ENCODE measurements around the gene MCTP1.

Gene MCTP1

GRCh38 chr5:95100551-95100950 lies 184.3 kb downstream of the MCTP1 start (continued):
- TF ChIP-seq PATZ1 (CRISPR knock-in tag; IDR thresholded peaks at IDR 0.05; ENCODE audit: borderline replicate concordance) = no peak
- TF ChIP-seq ZNF8 (CRISPR knock-in tag; IDR thresholded peaks at IDR 0.05) = no peak
- no peak for TF ChIP-seq TSHZ2 (CRISPR knock-in tag; IDR thresholded peaks at IDR 0.05)
- no peak for TF ChIP-seq TOX (CRISPR knock-in tag; IDR thresholded peaks at IDR 0.05; ENCODE audit: borderline replicate concordance)
- no peak for TF ChIP-seq GLIS3 (CRISPR knock-in tag; IDR thresholded peaks at IDR 0.05)

GRCh38 chr5:95098012-95098411 lies 186.9 kb downstream of the MCTP1 start:
- TF ChIP-seq SNAI2 (CRISPR knock-in tag; IDR thresholded peaks at IDR 0.05) = no peak
- TF ChIP-seq TOX (CRISPR knock-in tag; IDR thresholded peaks at IDR 0.05; ENCODE audit: borderline replicate concordance) = no peak
- TF ChIP-seq CSRNP3 (CRISPR knock-in tag; IDR thresholded peaks at IDR 0.05) = no peak
- TF ChIP-seq BACH2 (CRISPR knock-in tag; IDR thresholded peaks at IDR 0.05; ENCODE audit: borderline replicate concordance) = no peak
- no peak for TF ChIP-seq ZNF565 (CRISPR knock-in tag; conservative IDR thresholded peaks at IDR 0.05; ENCODE audit: low read depth)
- ATAC-seq = no peak

GRCh38 chr5:95093211-95093610 lies 191.7 kb downstream of the MCTP1 start:
- no peak for ATAC-seq
- no peak for TF ChIP-seq CSDC2 (CRISPR knock-in tag; IDR thresholded peaks at IDR 0.05)
- TF ChIP-seq CREB5 (CRISPR knock-in tag; IDR thresholded peaks at IDR 0.05; ENCODE audit: low read depth) = no peak
- TF ChIP-seq PATZ1 (CRISPR knock-in tag; IDR thresholded peaks at IDR 0.05; ENCODE audit: borderline replicate concordance) = no peak
- no peak for TF ChIP-seq ARNTL (CRISPR knock-in tag; IDR thresholded peaks at IDR 0.05; ENCODE audit: borderline replicate concordance, low read depth)
- TF ChIP-seq ISL1 (CRISPR knock-in tag; IDR thresholded peaks at IDR 0.05) = no peak
- no peak for TF ChIP-seq ZNF70 (CRISPR knock-in tag; IDR thresholded peaks at IDR 0.05)
- TF ChIP-seq ZNF8 (CRISPR knock-in tag; IDR thresholded peaks at IDR 0.05) = no peak
- TF ChIP-seq ESRRG (CRISPR knock-in tag; IDR thresholded peaks at IDR 0.05) = no peak
- no peak for TF ChIP-seq POU6F1 (CRISPR knock-in tag; IDR thresholded peaks at IDR 0.05; ENCODE audit: borderline replicate concordance, low read depth)
- TF ChIP-seq ZC3H10 (CRISPR knock-in tag; IDR thresholded peaks at IDR 0.05) = no peak
- no peak for TF ChIP-seq ZFP30 (CRISPR knock-in tag; IDR thresholded peaks at IDR 0.05)
- no peak for TF ChIP-seq ZNF565 (CRISPR knock-in tag; conservative IDR thresholded peaks at IDR 0.05; ENCODE audit: low read depth)
- no peak for TF ChIP-seq SNAI2 (CRISPR knock-in tag; IDR thresholded peaks at IDR 0.05)
- TF ChIP-seq CSRNP3 (CRISPR knock-in tag; IDR thresholded peaks at IDR 0.05) = no peak
- no peak for TF ChIP-seq GLIS3 (CRISPR knock-in tag; IDR thresholded peaks at IDR 0.05)
- no peak for TF ChIP-seq PPARA (CRISPR knock-in tag; IDR thresholded peaks at IDR 0.05; ENCODE audit: borderline replicate concordance)

Measured in SK-N-SH treated with all-trans-retinoic acid at 6 μM for 48 hours (cell line).